Fibroblast of lung (primary cell): ENCODE results near the gene CHAD.

ENCODE experiments used
- EZH2 ChIP-seq: IDR thresholded peaks from 2 replicates; pipeline ENCODE4 v1.5.1; 2012; ENCODE audit warnings: low read length, control low read depth, mild to moderate bottlenecking; ENCODE audit errors: missing control alignments
- TF ChIP-seq, protein P1 (sequence below), 2 donors: IDR thresholded peaks in 1 of 2; conservative IDR thresholded peaks in 1 of 2; 1 replicate in 1 of 2; 2 replicates in 1 of 2; pipeline ENCODE4 v1.5.1; 2011 to 2012; ENCODE audit warnings: low read length in 2 of 2, control low read depth in 1 of 2, inconsistent platforms in 1 of 2, low read depth in 1 of 2, mild to moderate bottlenecking in 1 of 2

DNA sequence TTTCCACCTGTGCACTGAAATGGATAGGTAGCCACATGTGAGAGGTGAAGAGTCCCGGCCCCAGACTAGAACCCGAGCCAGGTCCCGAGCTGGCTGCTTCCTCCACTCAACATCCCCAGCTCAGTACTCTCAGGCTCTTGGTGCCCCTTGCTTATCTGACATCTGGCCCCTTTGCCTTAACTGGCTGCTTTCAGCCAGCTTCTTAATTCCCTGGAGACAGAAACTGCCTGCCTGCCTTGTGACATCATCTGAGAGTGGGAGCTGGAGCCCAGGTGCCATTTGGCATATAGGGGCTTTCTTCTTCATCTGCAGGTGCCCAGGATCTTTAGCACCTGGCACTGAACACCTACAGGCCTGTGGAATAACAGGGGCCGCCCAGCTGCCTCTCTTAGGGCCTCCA is 8.9 kb downstream of the CHAD start:
- no peak for TF ChIP-seq EZH2
- TF ChIP-seq, protein P1, sequence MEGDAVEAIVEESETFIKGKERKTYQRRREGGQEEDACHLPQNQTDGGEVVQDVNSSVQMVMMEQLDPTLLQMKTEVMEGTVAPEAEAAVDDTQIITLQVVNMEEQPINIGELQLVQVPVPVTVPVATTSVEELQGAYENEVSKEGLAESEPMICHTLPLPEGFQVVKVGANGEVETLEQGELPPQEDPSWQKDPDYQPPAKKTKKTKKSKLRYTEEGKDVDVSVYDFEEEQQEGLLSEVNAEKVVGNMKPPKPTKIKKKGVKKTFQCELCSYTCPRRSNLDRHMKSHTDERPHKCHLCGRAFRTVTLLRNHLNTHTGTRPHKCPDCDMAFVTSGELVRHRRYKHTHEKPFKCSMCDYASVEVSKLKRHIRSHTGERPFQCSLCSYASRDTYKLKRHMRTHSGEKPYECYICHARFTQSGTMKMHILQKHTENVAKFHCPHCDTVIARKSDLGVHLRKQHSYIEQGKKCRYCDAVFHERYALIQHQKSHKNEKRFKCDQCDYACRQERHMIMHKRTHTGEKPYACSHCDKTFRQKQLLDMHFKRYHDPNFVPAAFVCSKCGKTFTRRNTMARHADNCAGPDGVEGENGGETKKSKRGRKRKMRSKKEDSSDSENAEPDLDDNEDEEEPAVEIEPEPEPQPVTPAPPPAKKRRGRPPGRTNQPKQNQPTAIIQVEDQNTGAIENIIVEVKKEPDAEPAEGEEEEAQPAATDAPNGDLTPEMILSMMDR (conservative IDR thresholded peaks at IDR 0.05 in 1 of 2, IDR thresholded peaks at IDR 0.05 in 1 of 2; ENCODE audit: low read depth in 1 of 2, low read length in 2 of 2) = no peak
